ENCODE data around the gene STK26.

Gene STK26

GRCh38 chrX:132101206-132101605, 78.1 kb downstream of the STK26 start:
- DNase-seq: no peak

DNA sequence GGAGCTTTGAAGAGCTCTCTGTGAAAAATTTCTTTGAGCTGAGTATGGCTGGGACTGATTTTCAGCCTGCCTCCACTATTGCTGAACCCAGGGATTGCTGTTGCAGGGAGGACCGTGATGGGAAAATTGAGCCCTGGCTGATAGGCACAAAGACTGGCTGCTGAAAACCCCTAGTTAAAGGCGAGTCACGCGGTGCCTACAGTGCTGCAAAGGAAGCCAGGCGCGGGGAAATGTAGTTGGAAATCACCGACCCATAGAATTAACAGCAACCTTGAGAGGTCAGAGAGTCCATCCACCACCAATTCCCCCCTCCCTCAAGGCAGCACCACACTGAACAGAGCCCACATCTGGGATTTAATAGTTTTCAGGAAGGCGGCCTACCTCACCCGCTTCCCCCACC, 78.7 kb downstream of the STK26 start:
- DNase-seq: no peak

- DNase-seq: no peak
Observed at GRCh38 chrX:132107291-132107690, 84.2 kb downstream of the STK26 start.

GRCh38 chrX:132114607-132115006, 91.5 kb downstream of the STK26 start:
- no peak for DNase-seq

DNA sequence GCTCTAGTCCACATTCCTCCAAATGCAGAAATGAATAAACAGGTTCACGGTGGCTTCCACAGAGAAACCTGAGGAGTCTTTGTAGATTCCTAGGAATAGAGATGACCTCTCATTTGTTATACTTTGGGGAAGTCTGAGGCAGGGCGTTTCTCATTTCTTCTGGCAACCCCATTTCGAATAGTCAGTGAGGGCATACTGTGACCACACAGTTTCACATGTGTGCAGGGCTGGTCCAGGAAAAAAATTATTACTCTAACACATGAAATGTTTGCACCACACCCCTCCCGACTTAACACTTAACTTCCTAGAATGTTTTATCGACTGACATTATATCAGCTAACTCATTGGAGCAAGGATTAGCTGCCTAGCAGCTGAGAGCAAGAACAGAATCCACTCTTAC, 92.7 kb downstream of the STK26 start:
- no peak for DNase-seq

- DNase-seq: no peak
Observed at GRCh38 chrX:132118358-132118757, 95.3 kb downstream of the STK26 start.

GRCh38 chrX:132119283-132119682, 96.2 kb downstream of the STK26 start:
- DNase-seq: no peak

- no peak for DNase-seq
Observed at GRCh38 chrX:132119821-132120515, 96.9 kb downstream of the STK26 start.

DNA sequence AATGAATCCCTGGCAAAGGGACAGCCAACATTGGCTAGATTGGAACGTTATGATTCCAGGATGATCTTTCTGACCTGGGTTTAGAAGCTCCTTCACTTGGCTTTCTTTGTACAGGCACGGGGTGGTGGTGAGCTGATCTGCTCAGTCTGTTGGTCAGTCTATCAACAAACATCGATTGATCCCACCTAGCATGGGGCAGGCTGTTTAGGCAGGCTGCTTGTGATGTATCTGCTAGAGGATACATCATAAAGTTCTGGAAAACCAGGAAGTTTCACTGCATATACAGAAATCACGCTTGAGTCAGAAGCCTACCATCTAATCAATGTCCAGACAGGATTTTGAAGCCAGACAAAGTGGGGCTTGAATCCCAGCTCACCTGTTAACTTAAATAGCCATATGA, 97.8 kb downstream of the STK26 start:
- no peak for DNase-seq

Measured in activated T-cell treated with anti-CD3 and anti-CD28 coated beads, Interleukin-2, amount 50 U/mL, for 1 hour (primary cell).